OCI-LY1 (cell line): Measurements from ENCODE around the gene CBLB.

Experiments
- H2AFZ ChIP-seq: fragments of 200-600 bp; sonication (generic), shearing (Covaris generic); 2 replicates; pipeline ENCODE4 v1.6.0; 2014; ENCODE audit warnings: antibody characterized with exemption, mild to moderate bottlenecking, low read length
- H3F3A ChIP-seq: fragments of 200-600 bp; sonication (generic), shearing (Covaris generic); 2 replicates; pipeline ENCODE4 v1.6.0; 2014; ENCODE audit warnings: mild to moderate bottlenecking, antibody characterized with exemption, low read length, moderate library complexity; ENCODE audit not compliant: insufficient read depth
- H3K27ac ChIP-seq: fragments of 200-600 bp; sonication (generic); 2 replicates; pipeline ENCODE4 v1.5.1; 2014; ENCODE audit warnings: low read length, mixed run types, mild to moderate bottlenecking, low read depth; ENCODE audit not compliant: poor library complexity, severe bottlenecking
- H3K27me3 ChIP-seq: fragments of 200-600 bp; sonication (generic); 2 replicates; pipeline ENCODE4 v1.6.0; 2014; ENCODE audit warnings: antibody characterized with exemption, mild to moderate bottlenecking, low read length, moderate library complexity; ENCODE audit not compliant: insufficient read depth
- H3K36me3 ChIP-seq: fragments of 200-600 bp; sonication (generic); 2 replicates; pipeline ENCODE4 v1.6.1; 2014; ENCODE audit warnings: mild to moderate bottlenecking, antibody characterized with exemption, low read length, moderate library complexity, mixed read lengths; ENCODE audit not compliant: insufficient read depth
- H3K4me1 ChIP-seq: fragments of 200-600 bp; sonication (generic); 2 replicates; pipeline ENCODE4 v1.5.1; 2014; ENCODE audit warnings: mild to moderate bottlenecking, low read length, moderate library complexity; ENCODE audit not compliant: insufficient read depth, severe bottlenecking
- H3K4me2 ChIP-seq: fragments of 200-600 bp; sonication (generic), shearing (Covaris generic); 2 replicates; pipeline ENCODE4 v1.6.1; 2014; ENCODE audit warnings: low read length
- H3K4me3 ChIP-seq: fragments of 200-600 bp; sonication (generic); 2 replicates; pipeline ENCODE4 v1.5.1; 2014; ENCODE audit warnings: low read length, low read depth, mild to moderate bottlenecking, mixed read lengths; ENCODE audit not compliant: poor library complexity, severe bottlenecking
- H3K79me2 ChIP-seq: fragments of 200-600 bp; shearing (Covaris generic); 2 replicates; pipeline ENCODE4 v1.6.1; 2016; ENCODE audit warnings: mixed run types, low read length, mixed read lengths; ENCODE audit not compliant: insufficient read depth
- H3K9ac ChIP-seq: fragments of 200-600 bp; sonication (generic), shearing (Covaris generic); 2 replicates; pipeline ENCODE4 v1.6.1; 2014; ENCODE audit warnings: mild to moderate bottlenecking, low read length, mixed read lengths
- H3K9me2 ChIP-seq: fragments of 200-600 bp; sonication (generic), shearing (Covaris generic); 2 replicates; pipeline ENCODE4 v1.6.1; 2014; ENCODE audit warnings: low read depth, mild to moderate bottlenecking, low read length, mixed read lengths
- H3K9me3 ChIP-seq: fragments of 200-600 bp; shearing (Covaris generic); 2 replicates; pipeline ENCODE4 v1.6.1; 2014; ENCODE audit warnings: low read length, mixed read lengths
- H4K20me1 ChIP-seq: fragments of 200-600 bp; sonication (generic), shearing (Covaris generic); 2 replicates; pipeline ENCODE4 v1.6.0; 2016; ENCODE audit warnings: mild to moderate bottlenecking, low read length; ENCODE audit not compliant: insufficient read depth
- EZH2 ChIP-seq: fragments of 200-600 bp; sonication (generic), shearing (Covaris generic); IDR thresholded peaks from 2 replicates; pipeline ENCODE4 v1.8.0; 2017; ENCODE audit warnings: borderline replicate concordance, mixed run types, mild to moderate bottlenecking, antibody characterized with exemption, low read length, moderate library complexity, mixed read lengths
- TF ChIP-seq, protein P1 (sequence below): fragments of 200-600 bp; sonication (generic), shearing (Covaris generic); IDR thresholded peaks from 2 replicates; pipeline ENCODE4 v1.5.1; 2017; ENCODE audit warnings: mild to moderate bottlenecking, antibody characterized with exemption, low read length, moderate library complexity, mixed read lengths

The CBLB gene

DNA sequence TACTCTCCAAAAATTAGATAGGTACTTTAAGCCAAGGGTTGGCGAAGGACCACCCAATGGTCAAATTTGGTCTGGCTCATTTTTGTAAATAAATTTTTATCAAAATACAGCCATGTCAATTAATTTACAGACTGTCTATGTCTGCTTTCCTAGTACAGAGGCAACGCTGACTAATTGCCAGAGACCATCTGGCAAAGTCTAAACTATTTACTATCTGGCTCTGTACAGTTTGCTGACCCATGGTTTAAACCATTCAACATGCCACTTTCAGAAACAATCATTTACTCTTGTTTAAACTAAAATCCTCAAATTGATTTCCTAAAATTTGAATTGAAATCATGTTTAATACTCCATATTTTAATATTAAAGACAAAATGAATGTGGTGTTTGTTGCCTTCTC is 25.9 kb downstream of the CBLB start:
- no peak overlapping the region for H3K4me2 ChIP-seq
- H3K27me3 ChIP-seq = no peaks in the 10 kb centered on the region
- no peak overlapping the region for H3K27ac ChIP-seq
- no peaks in the 10 kb centered on the region for H3K9me2 ChIP-seq
- peaks cover 35% of the 10 kb centered on the region for H3K4me1 ChIP-seq
- peaks cover 3% of the 10 kb centered on the region; the same call in 1 of the 2 replicates for H3F3A ChIP-seq
- H2AFZ ChIP-seq = no peak overlapping the region
- peaks cover 5% of the 10 kb centered on the region; the same call in 1 of the 2 replicates for H3K79me2 ChIP-seq
- peaks cover 38% of the 10 kb centered on the region for H3K36me3 ChIP-seq
- no peak overlapping the region for H3K4me3 ChIP-seq
- TF ChIP-seq, protein P1, sequence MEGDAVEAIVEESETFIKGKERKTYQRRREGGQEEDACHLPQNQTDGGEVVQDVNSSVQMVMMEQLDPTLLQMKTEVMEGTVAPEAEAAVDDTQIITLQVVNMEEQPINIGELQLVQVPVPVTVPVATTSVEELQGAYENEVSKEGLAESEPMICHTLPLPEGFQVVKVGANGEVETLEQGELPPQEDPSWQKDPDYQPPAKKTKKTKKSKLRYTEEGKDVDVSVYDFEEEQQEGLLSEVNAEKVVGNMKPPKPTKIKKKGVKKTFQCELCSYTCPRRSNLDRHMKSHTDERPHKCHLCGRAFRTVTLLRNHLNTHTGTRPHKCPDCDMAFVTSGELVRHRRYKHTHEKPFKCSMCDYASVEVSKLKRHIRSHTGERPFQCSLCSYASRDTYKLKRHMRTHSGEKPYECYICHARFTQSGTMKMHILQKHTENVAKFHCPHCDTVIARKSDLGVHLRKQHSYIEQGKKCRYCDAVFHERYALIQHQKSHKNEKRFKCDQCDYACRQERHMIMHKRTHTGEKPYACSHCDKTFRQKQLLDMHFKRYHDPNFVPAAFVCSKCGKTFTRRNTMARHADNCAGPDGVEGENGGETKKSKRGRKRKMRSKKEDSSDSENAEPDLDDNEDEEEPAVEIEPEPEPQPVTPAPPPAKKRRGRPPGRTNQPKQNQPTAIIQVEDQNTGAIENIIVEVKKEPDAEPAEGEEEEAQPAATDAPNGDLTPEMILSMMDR = no peak
- no peak for TF ChIP-seq EZH2
- H3K9ac ChIP-seq = no peak overlapping the region
- no peaks in the 10 kb centered on the region for H3K9me3 ChIP-seq
- H4K20me1 ChIP-seq = no peaks in the 10 kb centered on the region

- peaks cover 5% of the 10 kb centered on the region; the same call in 1 of the 2 replicates for H3K79me2 ChIP-seq
- H3K4me2 ChIP-seq = no peak overlapping the region
- peaks cover 6% of the 10 kb centered on the region; the same call in 1 of the 2 replicates for H3F3A ChIP-seq
- no peak overlapping the region for H3K4me3 ChIP-seq
- H3K9me3 ChIP-seq = no peaks in the 10 kb centered on the region
- peaks cover 38% of the 10 kb centered on the region for H3K36me3 ChIP-seq
- H2AFZ ChIP-seq = no peak overlapping the region
- no peaks in the 10 kb centered on the region for H3K9me2 ChIP-seq
- H3K27ac ChIP-seq = no peak overlapping the region
- TF ChIP-seq, protein P1 = no peak
- TF ChIP-seq EZH2 = no peak
- H3K27me3 ChIP-seq = no peaks in the 10 kb centered on the region
- H3K9ac ChIP-seq = no peak overlapping the region
- peaks cover 35% of the 10 kb centered on the region for H3K4me1 ChIP-seq
- no peaks in the 10 kb centered on the region for H4K20me1 ChIP-seq
Measured at GRCh38 chr3:105842449-105842848, 26.4 kb downstream of the CBLB start.

DNA sequence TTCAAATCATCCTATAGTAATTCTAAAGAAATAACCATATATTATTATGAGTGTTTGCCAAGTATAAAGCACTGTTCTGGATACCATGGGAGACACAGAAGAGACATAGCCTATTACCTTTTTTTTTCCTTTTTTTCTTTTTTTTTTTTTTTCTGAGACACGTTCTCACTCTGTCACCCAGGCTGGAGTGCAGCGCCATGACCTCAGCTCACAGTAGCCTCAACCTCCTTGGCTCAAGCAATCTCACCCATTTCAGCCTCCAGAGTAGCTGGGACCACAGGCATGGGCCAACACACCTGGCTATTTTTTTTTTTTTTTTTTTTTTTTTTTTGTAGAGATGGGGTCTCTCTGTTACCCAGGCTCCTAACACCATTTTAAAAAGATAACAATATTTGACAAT is 30.9 kb downstream of the CBLB start:
- Histone ChIP-seq H4K20me1 (no peaks in the 10 kb centered on the region), H3K4me3 (no peak overlapping the region), H3K27me3 (no peaks in the 10 kb centered on the region), H3K9ac (no peak overlapping the region), H2AFZ (no peak overlapping the region), H3K9me3 (no peaks in the 10 kb centered on the region), H3K36me3 (peaks cover 22% of the 10 kb centered on the region), H3K4me1 (peaks cover 57% of the 10 kb centered on the region), H3K9me2 (no peaks in the 10 kb centered on the region), H3K27ac (peak overlapping the region; percentile 73), H3F3A (peaks cover 6% of the 10 kb centered on the region; the same call in 1 of the 2 replicates), H3K4me2 (no peak overlapping the region), H3K79me2 (no peaks in the 10 kb centered on the region)
- no peak for TF ChIP-seq EZH2
- TF ChIP-seq, protein P1 = no peak
